ENCODE results near the gene RBM27.
"Not testable (repeated sequence)": the region's sequence is repeated elsewhere in the genome, so short reads cannot be mapped to it uniquely, and the experiment has no call there.

Gene RBM27

GRCh38 chr5:146205499-146206202 is 2.2 kb downstream of the RBM27 start:
- DNase-seq (ENCODE audit: low read depth), result no peak

GRCh38 chr5:146206257-146206656 is 2.9 kb downstream of the RBM27 start:
- no peak for DNase-seq (ENCODE audit: low read depth)

- DNase-seq (ENCODE audit: low read depth), result no peak
Measured at GRCh38 chr5:146208916-146209522, 5.6 kb downstream of the RBM27 start.

GRCh38 chr5:146209714-146210113 is 6.3 kb downstream of the RBM27 start:
- no peak for DNase-seq (ENCODE audit: low read depth)

- not testable (repeated sequence) for DNase-seq (ENCODE audit: low read depth)
Measured at GRCh38 chr5:146210810-146211209, 7.4 kb downstream of the RBM27 start.

GRCh38 chr5:146213210-146213826 is 9.9 kb downstream of the RBM27 start:
- DNase-seq (ENCODE audit: low read depth), result no peak

GRCh38 chr5:146214881-146215280 is 11.5 kb downstream of the RBM27 start:
- DNase-seq (ENCODE audit: low read depth), result not testable (repeated sequence)

- no peak for DNase-seq (ENCODE audit: low read depth)
Measured at GRCh38 chr5:146218168-146218567, 14.8 kb downstream of the RBM27 start.

- no peak for DNase-seq (ENCODE audit: low read depth)
Measured at GRCh38 chr5:146219243-146219642, 15.8 kb downstream of the RBM27 start.

- DNase-seq (ENCODE audit: low read depth), result no peak
Measured at GRCh38 chr5:146221234-146221633, 17.8 kb downstream of the RBM27 start.

GRCh38 chr5:146222005-146222404 is 18.6 kb downstream of the RBM27 start:
- no peak for DNase-seq (ENCODE audit: low read depth)

GRCh38 chr5:146223179-146223578 is 19.8 kb downstream of the RBM27 start:
- DNase-seq (ENCODE audit: low read depth), result no peak

- DNase-seq (ENCODE audit: low read depth), result no peak
Measured at GRCh38 chr5:146229222-146229621, 25.8 kb downstream of the RBM27 start.

GRCh38 chr5:146232223-146232622 is 28.8 kb downstream of the RBM27 start:
- no peak for DNase-seq (ENCODE audit: low read depth)

GRCh38 chr5:146233441-146233840 is 30.0 kb downstream of the RBM27 start:
- no peak for DNase-seq (ENCODE audit: low read depth)

- no peak for DNase-seq (ENCODE audit: low read depth)
Measured at GRCh38 chr5:146238973-146239372, 35.6 kb downstream of the RBM27 start.

- no peak for DNase-seq (ENCODE audit: low read depth)
Measured at GRCh38 chr5:146240951-146241350, 37.5 kb downstream of the RBM27 start.

GRCh38 chr5:146243247-146243646 is 39.8 kb downstream of the RBM27 start:
- no peak for DNase-seq (ENCODE audit: low read depth)

- no peak for DNase-seq (ENCODE audit: low read depth)
Measured at GRCh38 chr5:146248561-146248960, 45.2 kb downstream of the RBM27 start.

GRCh38 chr5:146249801-146250200 is 46.4 kb downstream of the RBM27 start:
- no peak for DNase-seq (ENCODE audit: low read depth)
